ENCODE measurements around the gene MRPL2. TPM values are rescaled to one million over a fixed set of nuclear protein-coding genes. Genes with fewer than 3 reads are reported as not detected.
A peak's percentile ranks its signal among the peaks of the same experiment; 100 is the strongest.

Gene MRPL2
- total RNA-seq, 2 donors from 2014 or later: 7.4 to 10.6 TPM

DNA sequence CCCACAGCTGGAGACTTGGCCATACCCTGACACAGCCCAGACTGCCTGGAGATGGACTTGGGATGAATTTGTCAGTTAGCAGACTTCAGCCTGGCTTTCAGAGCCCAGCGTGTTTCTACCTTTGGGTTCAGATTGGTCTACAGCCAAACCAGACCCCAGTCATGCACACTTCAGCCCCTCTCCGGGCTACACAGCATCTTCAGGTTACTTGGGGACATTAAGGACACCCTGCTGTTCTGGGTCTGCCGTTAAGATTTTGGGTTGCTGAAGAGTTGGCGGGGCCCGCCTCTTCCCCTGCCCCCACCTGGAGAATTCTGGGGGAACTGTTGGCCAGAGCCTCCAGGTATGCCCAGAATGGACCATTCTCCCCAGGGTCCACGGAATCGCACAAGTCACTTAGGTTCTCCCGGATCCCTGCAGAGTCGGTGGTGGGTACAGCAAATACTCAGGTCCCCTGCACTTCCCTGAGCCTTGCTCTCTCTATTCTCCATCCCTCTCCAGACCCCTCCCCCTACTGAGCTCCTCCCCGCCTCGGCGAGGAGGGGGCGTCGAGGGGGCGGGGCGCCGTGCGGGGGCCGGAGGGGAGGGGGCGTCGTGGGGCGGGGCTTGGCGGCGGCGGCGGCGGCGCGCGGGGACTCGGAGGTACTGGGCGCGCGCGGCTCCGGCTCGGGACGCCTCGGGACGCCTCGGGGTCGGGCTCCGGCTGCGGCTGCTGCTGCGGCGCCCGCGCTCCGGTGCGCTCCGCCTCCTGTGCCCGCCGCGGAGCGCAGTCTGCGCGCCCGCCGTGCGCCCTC lies 16.6 kb upstream of the MRPL2 start, which contains the start of gene PTK7:
Gene PTK7 (plus strand): TSS at position 645 of the 794 bp plus-strand sequence. CDS start 175 bp downstream, outside the sequence.
- DNase-seq (ENCODE audit: low spot score): no peak
- no peak within 1 kb of the TSS for H3K27ac ChIP-seq

DNA sequence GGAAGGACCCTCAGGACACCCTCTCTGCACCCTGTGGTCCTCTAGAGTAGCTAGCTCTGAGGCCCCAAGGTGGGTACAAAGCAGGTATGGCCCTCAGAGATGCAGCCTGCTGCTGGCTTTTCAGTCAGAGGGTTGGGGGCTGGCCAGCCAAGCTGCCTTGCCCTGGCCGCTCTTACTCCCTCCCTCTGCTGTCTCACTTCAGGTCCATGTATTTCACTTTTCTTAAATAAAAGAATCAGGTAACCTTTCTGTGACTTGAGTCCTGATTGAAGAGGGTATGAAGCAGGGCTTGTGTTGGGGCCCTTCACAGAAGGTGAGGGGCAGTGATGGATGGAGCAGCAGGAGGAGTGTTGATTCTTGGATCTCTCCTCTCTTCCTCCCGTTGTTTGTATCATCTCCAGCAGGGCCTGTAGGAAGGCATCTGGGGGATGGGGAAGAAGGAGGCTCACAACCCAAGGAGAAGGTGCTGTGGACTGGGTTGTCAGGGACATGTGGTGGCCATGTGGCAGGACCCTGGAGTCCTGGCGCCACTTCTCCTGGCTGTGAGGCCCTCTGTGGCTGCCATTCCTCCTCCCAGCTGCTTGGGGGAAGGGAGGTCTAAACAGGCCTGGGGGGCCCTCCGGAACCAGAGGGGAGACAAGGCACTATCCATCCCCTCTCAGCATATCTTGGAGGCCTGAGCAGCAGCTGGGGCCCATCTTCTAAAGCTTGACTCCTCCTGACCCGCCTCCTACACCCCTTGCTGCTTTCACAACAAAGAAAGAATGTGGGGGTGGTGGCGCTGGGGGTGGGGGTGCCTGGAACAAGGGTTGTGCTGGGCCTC lies 15.8 kb upstream of the MRPL2 start:
- ATAC-seq (ENCODE audit: insufficient number of reproducible peaks, low FRiP score, low read depth) (no peak), DNase-seq (ENCODE audit: low spot score) (no peak)
- Histone ChIP-seq H3K36me3 (peaks cover 17% of the 10 kb centered on the region), H3K4me1 (ENCODE audit: control insufficient read depth in 1 of 2, low read depth in 2 of 2) (peaks cover 8 to 13% of the 10 kb centered on the region in 2 donors), H3K9me3 (no peaks in the 10 kb centered on the region), H3K27me3 (replicated peaks; ENCODE audit: insufficient read depth) (no peaks in the 10 kb centered on the region), H3K27ac (no peak overlapping the region), H3K4me3 (no peak overlapping the region)
- TF ChIP-seq, protein P1, sequence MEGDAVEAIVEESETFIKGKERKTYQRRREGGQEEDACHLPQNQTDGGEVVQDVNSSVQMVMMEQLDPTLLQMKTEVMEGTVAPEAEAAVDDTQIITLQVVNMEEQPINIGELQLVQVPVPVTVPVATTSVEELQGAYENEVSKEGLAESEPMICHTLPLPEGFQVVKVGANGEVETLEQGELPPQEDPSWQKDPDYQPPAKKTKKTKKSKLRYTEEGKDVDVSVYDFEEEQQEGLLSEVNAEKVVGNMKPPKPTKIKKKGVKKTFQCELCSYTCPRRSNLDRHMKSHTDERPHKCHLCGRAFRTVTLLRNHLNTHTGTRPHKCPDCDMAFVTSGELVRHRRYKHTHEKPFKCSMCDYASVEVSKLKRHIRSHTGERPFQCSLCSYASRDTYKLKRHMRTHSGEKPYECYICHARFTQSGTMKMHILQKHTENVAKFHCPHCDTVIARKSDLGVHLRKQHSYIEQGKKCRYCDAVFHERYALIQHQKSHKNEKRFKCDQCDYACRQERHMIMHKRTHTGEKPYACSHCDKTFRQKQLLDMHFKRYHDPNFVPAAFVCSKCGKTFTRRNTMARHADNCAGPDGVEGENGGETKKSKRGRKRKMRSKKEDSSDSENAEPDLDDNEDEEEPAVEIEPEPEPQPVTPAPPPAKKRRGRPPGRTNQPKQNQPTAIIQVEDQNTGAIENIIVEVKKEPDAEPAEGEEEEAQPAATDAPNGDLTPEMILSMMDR (IDR thresholded peaks at IDR 0.05): no peak

More for the DNA sequence above, 16.6 kb upstream of the MRPL2 start, which contains the start of gene PTK7:
- peaks cover 17% of the 10 kb centered on the region for H3K36me3 ChIP-seq
- H3K4me1 ChIP-seq (ENCODE audit: control insufficient read depth in 1 of 2, low read depth in 2 of 2): peaks cover 8 to 13% of the 10 kb centered on the region in 2 donors
- H3K27me3 ChIP-seq (replicated peaks; ENCODE audit: insufficient read depth): no peaks in the 10 kb centered on the region
- peak within 1 kb of the TSS; percentile 67 for H3K4me3 ChIP-seq
- no peaks in the 10 kb centered on the region for H3K9me3 ChIP-seq
- TF ChIP-seq, protein P1 (IDR thresholded peaks at IDR 0.05): no peak
- no peak for ATAC-seq (ENCODE audit: insufficient number of reproducible peaks, low FRiP score, low read depth)

DNA sequence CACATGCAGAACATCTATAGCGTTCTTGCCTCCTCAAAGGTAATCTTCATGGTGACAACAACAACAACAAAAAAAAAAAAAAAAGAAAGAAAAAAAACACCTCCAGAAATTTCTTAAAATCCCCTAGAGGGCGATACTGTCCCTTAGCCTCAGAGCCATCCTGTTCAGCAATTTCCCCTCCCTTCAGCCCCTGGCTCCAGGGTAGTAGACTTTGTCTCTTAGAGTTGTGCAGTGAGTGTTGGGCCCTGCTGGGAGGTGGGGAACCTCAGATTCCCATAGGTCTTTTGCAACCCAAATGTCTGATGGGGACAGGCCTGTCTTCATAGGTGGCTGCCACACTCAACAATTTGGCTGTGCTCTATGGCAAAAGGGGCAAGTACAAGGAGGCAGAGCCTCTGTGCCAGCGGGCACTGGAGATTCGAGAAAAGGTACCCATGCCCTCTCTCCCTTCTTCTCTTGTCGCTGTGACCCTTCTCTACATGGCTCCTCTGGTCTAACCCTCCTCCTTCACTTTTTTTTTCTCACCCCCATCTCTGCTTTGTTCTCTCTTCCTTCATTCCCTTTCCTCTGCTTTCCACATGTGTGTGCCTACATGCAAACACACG lies 10.9 kb upstream of the MRPL2 start:
- ATAC-seq (ENCODE audit: insufficient number of reproducible peaks, low FRiP score, low read depth) (no peak), DNase-seq (ENCODE audit: low spot score) (no peak)
- no peak overlapping the region for H3K4me3 ChIP-seq
- no peaks in the 10 kb centered on the region for H3K9me3 ChIP-seq
- TF ChIP-seq, protein P1 (IDR thresholded peaks at IDR 0.05): no peak
- peaks cover 26% of the 10 kb centered on the region for H3K36me3 ChIP-seq
- H3K27ac ChIP-seq: no peak overlapping the region
- no peaks in the 10 kb centered on the region for H3K4me1 ChIP-seq (ENCODE audit: control insufficient read depth in 1 of 2, low read depth in 2 of 2)
- no peaks in the 10 kb centered on the region for H3K27me3 ChIP-seq (replicated peaks; ENCODE audit: insufficient read depth)

- no peak for DNase-seq (ENCODE audit: low spot score)
- ATAC-seq (ENCODE audit: insufficient number of reproducible peaks, low FRiP score, low read depth): no peak
- Histone ChIP-seq H3K27ac (no peak overlapping the region), H3K9me3 (no peaks in the 10 kb centered on the region), H3K4me3 (no peak overlapping the region), H3K27me3 (replicated peaks; ENCODE audit: insufficient read depth) (no peaks in the 10 kb centered on the region), H3K36me3 (peaks cover 10% of the 10 kb centered on the region), H3K4me1 (ENCODE audit: control insufficient read depth in 1 of 2, low read depth in 2 of 2) (peaks cover 9 to 25% of the 10 kb centered on the region in 2 donors)
- TF ChIP-seq, protein P1 (IDR thresholded peaks at IDR 0.05): no peak
Measured at GRCh38 chr6:43062818-43063217, 3.6 kb upstream of the MRPL2 start.

DNA sequence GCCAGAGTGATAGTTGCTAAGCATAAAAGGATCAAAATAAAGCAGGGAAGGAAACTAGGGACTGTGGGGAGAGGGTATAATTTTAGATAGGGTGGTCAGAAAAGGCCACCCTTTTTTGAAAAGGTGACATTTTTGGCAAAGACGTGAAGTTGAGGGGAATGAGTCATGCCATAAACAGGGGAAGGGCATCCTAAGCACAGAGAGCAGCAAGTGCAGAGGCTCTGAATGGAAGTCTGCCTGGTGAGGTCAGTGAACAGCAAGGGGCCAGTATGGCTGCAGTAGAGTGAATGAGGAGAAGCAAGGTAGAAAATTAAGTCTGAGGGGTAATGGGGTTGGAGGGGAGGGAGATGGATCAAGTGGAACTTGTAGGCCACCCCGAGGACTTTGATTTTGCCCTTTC lies 2.6 kb upstream of the MRPL2 start:
- H3K27ac ChIP-seq: no peak overlapping the region
- TF ChIP-seq, protein P1 (IDR thresholded peaks at IDR 0.05): no peak
- ATAC-seq (ENCODE audit: insufficient number of reproducible peaks, low FRiP score, low read depth) (no peak), DNase-seq (ENCODE audit: low spot score) (no peak)
- H3K4me1 ChIP-seq (ENCODE audit: control insufficient read depth in 1 of 2, low read depth in 2 of 2): peaks cover 9 to 25% of the 10 kb centered on the region in 2 donors
- no peaks in the 10 kb centered on the region for H3K9me3 ChIP-seq
- H3K4me3 ChIP-seq: no peak overlapping the region
- peaks cover 10% of the 10 kb centered on the region for H3K36me3 ChIP-seq
- no peaks in the 10 kb centered on the region for H3K27me3 ChIP-seq (replicated peaks; ENCODE audit: insufficient read depth)

All from thoracic aorta (tissue), 2 donors.